Measurements from ENCODE around the gene GTF2F1.

- no peak for TF ChIP-seq ZSCAN29 (IDR thresholded peaks at IDR 0.05)
- no peak for TF ChIP-seq EED (IDR thresholded peaks at IDR 0.05; ENCODE audit: low read depth)
- TF ChIP-seq ASH2L (IDR thresholded peaks at IDR 0.05; ENCODE audit: borderline replicate concordance, low read depth): no peak
- no peak for TF ChIP-seq CTCF (IDR thresholded peaks at IDR 0.05 in 2 of 3, conservative IDR thresholded peaks at IDR 0.05 in 1 of 3; ENCODE audit: control insufficient read depth in 2 of 3, extremely low read depth in 1 of 3, insufficient read depth in 1 of 3, low read depth in 3 of 3, low read length in 3 of 3)
- no peak for TF ChIP-seq ESRRA (IDR thresholded peaks at IDR 0.05; ENCODE audit: low read length)
- TF ChIP-seq YY1 (IDR thresholded peaks at IDR 0.05; ENCODE audit: low read depth, low read length): no peak
Measured at GRCh38 chr19:6359568-6360341, 33.2 kb downstream of the GTF2F1 start.
